Inferior parietal cortex (tissue), 1 donor: ENCODE results near the gene GOSR2.

Experiments used
- DNase-seq: peaks from one replicate; pipeline ENCODE4 v3.0.0-alpha.2; 2016; ENCODE audit errors: extremely low spot score

The GOSR2 gene

GRCh38 chr17:46991617-46992016 lies 68.7 kb downstream of the GOSR2 start:
- DNase-seq, result no peak
